WTC11 (cell line): Measurements from ENCODE around the gene C18orf32.
"Not testable (repeated sequence)": the region's sequence is repeated elsewhere in the genome, so short reads cannot be mapped to it uniquely, and the experiment has no call there.

Experiments
- AFF4 ChIP-seq: sonication (generic); formaldehyde crosslinking; IDR thresholded peaks from 2 replicates; pipeline ENCODE4 v1.8.1; 2023; ENCODE audit warnings: mild to moderate bottlenecking, missing genetic modification reagents, borderline replicate concordance
- CREB1 ChIP-seq: sonication (generic); formaldehyde crosslinking; IDR thresholded peaks from 2 replicates; pipeline ENCODE4 v1.8.0; 2023; ENCODE audit warnings: mild to moderate bottlenecking, missing genetic modification reagents
- CTCF ChIP-seq: fragments of 200-600 bp; IDR thresholded peaks from 2 replicates; pipeline ENCODE4 v1.8.0; 2022; ENCODE audit warnings: antibody characterized with exemption
- GABPB1 ChIP-seq: sonication (generic); formaldehyde crosslinking; IDR thresholded peaks from 2 replicates; pipeline ENCODE4 v1.8.1; 2023; ENCODE audit warnings: mild to moderate bottlenecking, missing genetic modification reagents
- JUN ChIP-seq: sonication (generic); formaldehyde crosslinking; IDR thresholded peaks from 2 replicates; pipeline ENCODE4 v1.8.0; 2023; ENCODE audit warnings: mild to moderate bottlenecking, missing genetic modification reagents
- RELA ChIP-seq: sonication (generic); formaldehyde crosslinking; IDR thresholded peaks from 2 replicates; pipeline ENCODE4 v1.8.1; 2022; ENCODE audit warnings: missing genetic modification reagents, mild to moderate bottlenecking, borderline replicate concordance
- STAT6 ChIP-seq: sonication (generic); formaldehyde crosslinking; conservative IDR thresholded peaks from 2 replicates; pipeline ENCODE4 v1.8.1; 2023; ENCODE audit warnings: mild to moderate bottlenecking, low read depth, missing genetic modification reagents, moderate library complexity
- USF1 ChIP-seq: sonication (generic); formaldehyde crosslinking; IDR thresholded peaks from 2 replicates; pipeline ENCODE4 v1.8.0; 2022; ENCODE audit warnings: mild to moderate bottlenecking, missing genetic modification reagents
- USF2 ChIP-seq: sonication (generic); formaldehyde crosslinking; IDR thresholded peaks from 2 replicates; pipeline ENCODE4 v1.8.1; 2023; ENCODE audit warnings: mild to moderate bottlenecking, missing genetic modification reagents, moderate library complexity
- ZBTB21 ChIP-seq: sonication (generic); formaldehyde crosslinking; IDR thresholded peaks from 2 replicates; pipeline ENCODE4 v1.8.1; 2023; ENCODE audit warnings: mild to moderate bottlenecking, missing genetic modification reagents, borderline replicate concordance
- ZNF121 ChIP-seq: sonication (generic); formaldehyde crosslinking; IDR thresholded peaks from 2 replicates; pipeline ENCODE4 v1.8.0; 2023; ENCODE audit warnings: missing genetic modification reagents
- ZNF232 ChIP-seq: sonication (generic); formaldehyde crosslinking; IDR thresholded peaks from 2 replicates; pipeline ENCODE4 v1.8.0; 2022; ENCODE audit warnings: mild to moderate bottlenecking, missing genetic modification reagents
- ZNF512 ChIP-seq: sonication (generic); formaldehyde crosslinking; IDR thresholded peaks from 2 replicates; pipeline ENCODE4 v1.8.1; 2022; ENCODE audit warnings: missing genetic modification reagents, borderline replicate concordance

GRCh38 chr18:49506438-49506837, 19.4 kb upstream of the C18orf32 start:
- not testable (repeated sequence) for TF ChIP-seq GABPB1; ZNF121 (CRISPR knock-in tag); RELA (CRISPR knock-in tag); JUN (CRISPR knock-in tag); ZBTB21; STAT6 (CRISPR knock-in tag); USF2 (CRISPR knock-in tag); CTCF; ZNF232 (CRISPR knock-in tag); ZNF512; CREB1 (CRISPR knock-in tag); USF1 (CRISPR knock-in tag); AFF4 (CRISPR knock-in tag)
